Transverse colon (tissue), 3 donors: ENCODE data around the gene ALKBH5.

Experiments used
- CTCF ChIP-seq, 5 experiments: fragments of 200-600 bp in 3 of 5; fragments of 450-650 bp in 2 of 5; sonication (generic) in 3 of 5; IDR thresholded peaks; 1 replicate in 2 of 5; 2 replicates in 3 of 5; pipeline ENCODE4 v1.5.1; 2016 to 2017; ENCODE audit warnings: antibody characterized with exemption in 5 of 5, inconsistent platforms in 3 of 5, mild to moderate bottlenecking in 2 of 5, moderate library complexity in 1 of 5
- POLR2A ChIP-seq: fragments of 450-650 bp; IDR thresholded peaks from one replicate; pipeline ENCODE4 v1.6.1; 2016; ENCODE audit warnings: antibody characterized with exemption, mild to moderate bottlenecking, moderate library complexity

GRCh38 chr17:18246109-18246725 lies 62.6 kb downstream of the ALKBH5 start:
- no peak for TF ChIP-seq CTCF (IDR thresholded peaks at IDR 0.05)
- no peak for TF ChIP-seq POLR2A
